IMR-90 (cell line): Measurements from ENCODE around the gene MLIP. TPM values are rescaled to one million over a fixed set of nuclear protein-coding genes. Genes with fewer than 3 reads are reported as not detected.

Source experiments
- ATAC-seq: fragments of 200-7000 bp; cut with Tn5 transposase; 2 replicates; pipeline ENCODE4 v1.9.1; 2020; ENCODE audit warnings: low read depth, mild to moderate bottlenecking, moderate library complexity
- BruUV-seq: library from RNA; stranded (reverse); fragments of 400-500 nt; replicated peaks from 2 replicates; lab custom pipeline; 2021; lab: Mats Ljungman, UMichigan
- CTCF ChIA-PET: fragments of 300-600 bp; formaldehyde crosslinking; extraction: SDS; loops from one replicate; lab custom pipeline; 2021; ENCODE audit warnings: antibody characterized with exemption; lab: Yijun Ruan, JAX
- POLR2A ChIA-PET: fragments of 300-600 bp; sonication (Branson Sonifier 250); formaldehyde crosslinking; loops from one replicate; lab custom pipeline; 2022; ENCODE audit warnings: antibody characterized with exemption; ENCODE audit not compliant: unreplicated experiment; lab: Charles Lee
- DNase-seq: peaks from one replicate; pipeline ENCODE4 v3.0.0; 2013
- H2AFZ ChIP-seq: replicated peaks from 2 replicates; pipeline ENCODE3; 2013; ENCODE audit warnings: low read length, mild to moderate bottlenecking; ENCODE audit not compliant: poor library complexity
- H2AK5ac ChIP-seq: 2 replicates; pipeline ENCODE4 v1.6.1; 2013; ENCODE audit warnings: low read depth, low read length, inconsistent platforms
- H2AK9ac ChIP-seq: replicated peaks from 2 replicates; pipeline ENCODE3; 2013; ENCODE audit warnings: mild to moderate bottlenecking, low read depth, low read length, moderate library complexity; ENCODE audit not compliant: poor library complexity
- H2BK120ac ChIP-seq: 2 replicates; pipeline ENCODE4 v1.6.1; 2013; ENCODE audit warnings: low read depth, low read length, inconsistent platforms
- H2BK15ac ChIP-seq: 3 replicates; pipeline ENCODE4 v1.6.1; 2013; ENCODE audit warnings: low read depth, low read length, inconsistent platforms
- H2BK20ac ChIP-seq: 2 replicates; pipeline ENCODE4 v1.6.1; 2013; ENCODE audit warnings: low read depth, mild to moderate bottlenecking, inconsistent platforms, low read length, moderate library complexity
- H2BK5ac ChIP-seq: 2 replicates; pipeline ENCODE4 v1.6.1; 2013; ENCODE audit warnings: mild to moderate bottlenecking, low read depth, low read length, inconsistent platforms; ENCODE audit not compliant: poor library complexity, severe bottlenecking
- H3K14ac ChIP-seq: replicated peaks from 2 replicates; pipeline ENCODE4 v1.6.1; 2013; ENCODE audit warnings: low read depth, low read length, inconsistent platforms
- H3K18ac ChIP-seq: 2 replicates; pipeline ENCODE4 v1.6.1; 2013; ENCODE audit warnings: low read depth, low read length, control low read depth
- H3K23ac ChIP-seq: 2 replicates; pipeline ENCODE4 v1.6.1; 2013; ENCODE audit warnings: low read depth, low read length, inconsistent platforms
- H3K27ac ChIP-seq: 2 replicates; pipeline ENCODE4 v1.5.1; 2013; ENCODE audit warnings: mild to moderate bottlenecking, control low read depth, low read length; ENCODE audit not compliant: insufficient read depth
- H3K27me3 ChIP-seq: 2 replicates; pipeline ENCODE4 v1.6.1; 2013; ENCODE audit warnings: low read length; ENCODE audit not compliant: control insufficient read depth, insufficient read depth
- H3K36me3 ChIP-seq: 2 replicates; pipeline ENCODE4 v1.6.1; 2013; ENCODE audit warnings: low read length, mixed read lengths; ENCODE audit not compliant: control insufficient read depth, insufficient read depth
- H3K4ac ChIP-seq: 2 replicates; pipeline ENCODE4 v1.6.1; 2013; ENCODE audit warnings: low read depth, low read length, inconsistent platforms
- H3K4me1 ChIP-seq: 2 replicates; pipeline ENCODE4 v1.6.1; 2013; ENCODE audit warnings: low read length, mixed read lengths; ENCODE audit not compliant: control insufficient read depth, insufficient read depth
- H3K4me2 ChIP-seq: 2 replicates; pipeline ENCODE4 v1.6.1; 2013; ENCODE audit warnings: low read depth, mild to moderate bottlenecking, control low read depth, low read length, moderate library complexity
- H3K4me3 ChIP-seq: 2 replicates; pipeline ENCODE4 v1.5.1; 2013; ENCODE audit warnings: low read depth, mild to moderate bottlenecking, control low read depth, low read length, moderate library complexity; ENCODE audit not compliant: insufficient read depth
- H3K56ac ChIP-seq: 2 replicates; pipeline ENCODE4 v1.6.1; 2013; ENCODE audit warnings: low read length, inconsistent platforms; ENCODE audit not compliant: insufficient read depth; ENCODE audit errors: extremely low read depth
- H3K79me1 ChIP-seq, 2 experiments: 2 replicates each; pipeline ENCODE4 v1.6.1; 2013; ENCODE audit warnings: low read length in 2 of 2, inconsistent platforms in 1 of 2, low read depth in 1 of 2
- H3K9ac ChIP-seq: 2 replicates; pipeline ENCODE4 v1.6.1; 2013; ENCODE audit warnings: low read depth, low read length, control low read depth
- H3K9me1 ChIP-seq: 2 replicates; pipeline ENCODE4 v1.6.1; 2013; ENCODE audit warnings: low read length, inconsistent platforms; ENCODE audit not compliant: insufficient read depth
- H3K9me3 ChIP-seq: 2 replicates; pipeline ENCODE4 v1.6.1; 2013; ENCODE audit warnings: low read length; ENCODE audit not compliant: control insufficient read depth, insufficient read depth
- H4K20me1 ChIP-seq: 2 replicates; pipeline ENCODE4 v1.6.1; 2013; ENCODE audit warnings: low read length, inconsistent platforms; ENCODE audit not compliant: insufficient read depth
- H4K5ac ChIP-seq: 2 replicates; pipeline ENCODE4 v1.6.1; 2013; ENCODE audit warnings: mild to moderate bottlenecking, low read depth, low read length, control low read depth
- H4K8ac ChIP-seq, 2 experiments: 2 replicates each; pipeline ENCODE4 v1.6.1; 2013; ENCODE audit warnings: low read depth in 2 of 2, low read length in 2 of 2, control low read depth in 1 of 2, inconsistent platforms in 1 of 2
- H4K91ac ChIP-seq: 2 replicates; pipeline ENCODE4 v1.6.1; 2013; ENCODE audit warnings: low read depth, low read length, inconsistent platforms; ENCODE audit not compliant: insufficient read depth
- BHLHE40 ChIP-seq: fragments of 150-350 bp; IDR thresholded peaks from 2 replicates; pipeline ENCODE4 v1.6.1; 2016; ENCODE audit warnings: mild to moderate bottlenecking, low read depth, low read length
- CEBPB ChIP-seq: IDR thresholded peaks from 2 replicates; pipeline ENCODE4 v1.6.1; 2012; ENCODE audit warnings: low read depth, low read length, improper control_type of control experiment
- CHD1 ChIP-seq: IDR thresholded peaks from 2 replicates; pipeline ENCODE4 v1.6.1; 2012; ENCODE audit warnings: low read depth, low read length, improper control_type of control experiment
- FOS ChIP-seq: fragments of 150-350 bp; IDR thresholded peaks from 2 replicates; pipeline ENCODE4 v1.6.1; 2016; ENCODE audit warnings: low read depth, low read length
- MAFK ChIP-seq: IDR thresholded peaks from 2 replicates; pipeline ENCODE4 v1.6.1; 2012; ENCODE audit warnings: low read depth, low read length, improper control_type of control experiment
- MAZ ChIP-seq: IDR thresholded peaks from 2 replicates; pipeline ENCODE4 v1.6.1; 2012; ENCODE audit warnings: low read depth, mild to moderate bottlenecking, low read length, improper control_type of control experiment, moderate library complexity, borderline replicate concordance
- MXI1 ChIP-seq: IDR thresholded peaks from 2 replicates; pipeline ENCODE4 v1.6.1; 2012; ENCODE audit warnings: low read depth, mild to moderate bottlenecking, low read length, moderate library complexity, borderline replicate concordance
- NFE2L2 ChIP-seq: fragments of 150-350 bp; IDR thresholded peaks from 2 replicates; pipeline ENCODE4 v1.6.1; 2016; ENCODE audit warnings: low read depth, mild to moderate bottlenecking, low read length
- POLR2A ChIP-seq: IDR thresholded peaks from 2 replicates; pipeline ENCODE4 v1.6.1; 2012; ENCODE audit warnings: mild to moderate bottlenecking, low read depth, low read length
- RAD21 ChIP-seq: IDR thresholded peaks from 2 replicates; pipeline ENCODE4 v1.6.1; 2012; ENCODE audit warnings: low read length, improper control_type of control experiment
- RCOR1 ChIP-seq: IDR thresholded peaks from 2 replicates; pipeline ENCODE4 v1.6.1; 2012; ENCODE audit warnings: mild to moderate bottlenecking, low read length, improper control_type of control experiment; ENCODE audit not compliant: insufficient replicate concordance
- RFX5 ChIP-seq: IDR thresholded peaks from 2 replicates; pipeline ENCODE4 v1.8.0; 2012; ENCODE audit warnings: low read depth, mild to moderate bottlenecking, low read length, moderate library complexity
- SMC3 ChIP-seq: fragments of 150-350 bp; IDR thresholded peaks from 2 replicates; pipeline ENCODE4 v1.6.1; 2016; ENCODE audit warnings: low read depth, mild to moderate bottlenecking, antibody characterized with exemption, low read length, moderate library complexity
- WGBS, 2 experiments: methylation state at CpG; one replicate each; pipeline versions ENCODE4 v1.1.5 to v1.1.7; 2013; ENCODE audit warnings: missing lambda C conversion rate in 2 of 2; ENCODE audit not compliant: insufficient read length in 1 of 2; ENCODE audit errors: extremely low coverage in 2 of 2; 5-methylcytosine and 5-hydroxymethylcytosine counted together
- dilution Hi-C: fragments of 300-500 bp; cut with HindIII; formaldehyde crosslinking; loops from one replicate; pipeline ENCODE4 v1.14.3; 2018; ENCODE audit warnings: low sequenced_read_pairs; ENCODE audit not compliant: unreplicated experiment
- in situ Hi-C: fragments of 300-500 bp; cut with MboI; formaldehyde crosslinking; loops from 3 replicates; pipeline ENCODE4 v1.14.3; 2019; ENCODE audit warnings: low sequenced_read_pairs, inconsistent platforms, mixed read lengths
- intact Hi-C: fragments of 100-400 bp; cut with micrococcal nuclease; formaldehyde crosslinking; loops from 2 replicates; pipeline ENCODE4 v1.10.0; 2022
- polyA plus RNA-seq, 3 experiments: library from polyadenylated mRNA; depleted of rRNA; stranded (reverse); fragments of >200 nt; gene quantifications; 2 replicates each; pipeline ENCODE4 v1.2.3, GENCODE V29; 2012; ENCODE audit warnings: low replicate concordance in 1 of 3
- total RNA-seq: library from RNA; depleted of rRNA; stranded (reverse); fragments of >200 nt; gene quantifications from 2 replicates; pipeline ENCODE4 v1.2.3, GENCODE V29; 2012
- TF ChIP-seq, protein P1 (sequence below): fragments of 150-350 bp; IDR thresholded peaks from 2 replicates; pipeline ENCODE4 v1.6.1; 2017; ENCODE audit warnings: mild to moderate bottlenecking, antibody characterized with exemption, low read length, low read depth
- TF ChIP-seq, protein P2 (sequence below): conservative IDR thresholded peaks from 2 replicates; pipeline ENCODE4 v1.5.1; 2012; ENCODE audit warnings: mild to moderate bottlenecking, low read depth, low read length, improper control_type of control experiment
- TF ChIP-seq, protein P3 (sequence below): fragments of 150-350 bp; IDR thresholded peaks from 2 replicates; pipeline ENCODE4 v1.6.1; 2016; ENCODE audit warnings: low read depth, mild to moderate bottlenecking, low read length, moderate library complexity, borderline replicate concordance

MLIP gene
- total and polyA plus RNA-seq, 2 of the 4 experiments (the other 2 are of a cell fraction): not detected

DNA sequence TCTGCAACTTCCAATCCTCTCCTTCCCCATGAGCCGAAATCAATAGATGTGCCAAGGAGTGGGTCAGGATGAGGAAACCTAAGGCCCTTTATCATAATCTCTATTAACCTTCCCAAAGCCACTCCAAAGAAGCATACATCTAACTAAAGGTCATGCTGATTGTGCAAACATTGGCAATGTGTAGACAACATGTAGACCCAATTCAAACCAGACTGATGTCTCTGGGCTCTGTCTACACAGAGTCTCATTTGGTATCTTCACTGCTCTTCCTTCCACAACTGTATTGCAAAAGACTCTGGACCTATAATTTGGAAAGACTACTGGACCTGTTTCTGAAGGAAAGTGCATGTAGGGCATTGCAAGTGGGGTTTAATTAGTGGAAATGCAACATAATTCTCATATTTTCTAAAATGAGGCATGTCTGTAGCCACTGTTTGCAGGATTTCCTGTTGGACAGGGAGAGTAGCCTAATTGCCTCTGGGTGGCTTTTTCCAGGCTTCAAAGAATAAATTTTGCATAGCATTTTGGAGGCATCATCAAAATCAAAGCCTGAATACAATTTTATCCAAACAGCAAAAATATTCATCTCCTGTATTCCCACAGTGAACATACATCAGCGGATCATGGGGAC is 35.0 kb upstream of the MLIP start:
- TF ChIP-seq, protein P1, sequence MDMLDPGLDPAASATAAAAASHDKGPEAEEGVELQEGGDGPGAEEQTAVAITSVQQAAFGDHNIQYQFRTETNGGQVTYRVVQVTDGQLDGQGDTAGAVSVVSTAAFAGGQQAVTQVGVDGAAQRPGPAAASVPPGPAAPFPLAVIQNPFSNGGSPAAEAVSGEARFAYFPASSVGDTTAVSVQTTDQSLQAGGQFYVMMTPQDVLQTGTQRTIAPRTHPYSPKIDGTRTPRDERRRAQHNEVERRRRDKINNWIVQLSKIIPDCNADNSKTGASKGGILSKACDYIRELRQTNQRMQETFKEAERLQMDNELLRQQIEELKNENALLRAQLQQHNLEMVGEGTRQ: no peak
- TF ChIP-seq, protein P2, sequence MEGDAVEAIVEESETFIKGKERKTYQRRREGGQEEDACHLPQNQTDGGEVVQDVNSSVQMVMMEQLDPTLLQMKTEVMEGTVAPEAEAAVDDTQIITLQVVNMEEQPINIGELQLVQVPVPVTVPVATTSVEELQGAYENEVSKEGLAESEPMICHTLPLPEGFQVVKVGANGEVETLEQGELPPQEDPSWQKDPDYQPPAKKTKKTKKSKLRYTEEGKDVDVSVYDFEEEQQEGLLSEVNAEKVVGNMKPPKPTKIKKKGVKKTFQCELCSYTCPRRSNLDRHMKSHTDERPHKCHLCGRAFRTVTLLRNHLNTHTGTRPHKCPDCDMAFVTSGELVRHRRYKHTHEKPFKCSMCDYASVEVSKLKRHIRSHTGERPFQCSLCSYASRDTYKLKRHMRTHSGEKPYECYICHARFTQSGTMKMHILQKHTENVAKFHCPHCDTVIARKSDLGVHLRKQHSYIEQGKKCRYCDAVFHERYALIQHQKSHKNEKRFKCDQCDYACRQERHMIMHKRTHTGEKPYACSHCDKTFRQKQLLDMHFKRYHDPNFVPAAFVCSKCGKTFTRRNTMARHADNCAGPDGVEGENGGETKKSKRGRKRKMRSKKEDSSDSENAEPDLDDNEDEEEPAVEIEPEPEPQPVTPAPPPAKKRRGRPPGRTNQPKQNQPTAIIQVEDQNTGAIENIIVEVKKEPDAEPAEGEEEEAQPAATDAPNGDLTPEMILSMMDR: no peak
- TF ChIP-seq RCOR1 (no peak), BHLHE40 (no peak), POLR2A (no peak), FOS (no peak), RFX5 (no peak), RAD21 (no peak), SMC3 (no peak), CEBPB (no peak), NFE2L2 (no peak), CHD1 (no peak), MXI1 (no peak), MAFK (no peak), MAZ (no peak)
- TF ChIP-seq, protein P3, sequence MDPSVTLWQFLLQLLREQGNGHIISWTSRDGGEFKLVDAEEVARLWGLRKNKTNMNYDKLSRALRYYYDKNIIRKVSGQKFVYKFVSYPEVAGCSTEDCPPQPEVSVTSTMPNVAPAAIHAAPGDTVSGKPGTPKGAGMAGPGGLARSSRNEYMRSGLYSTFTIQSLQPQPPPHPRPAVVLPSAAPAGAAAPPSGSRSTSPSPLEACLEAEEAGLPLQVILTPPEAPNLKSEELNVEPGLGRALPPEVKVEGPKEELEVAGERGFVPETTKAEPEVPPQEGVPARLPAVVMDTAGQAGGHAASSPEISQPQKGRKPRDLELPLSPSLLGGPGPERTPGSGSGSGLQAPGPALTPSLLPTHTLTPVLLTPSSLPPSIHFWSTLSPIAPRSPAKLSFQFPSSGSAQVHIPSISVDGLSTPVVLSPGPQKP: no peak
- no peaks in the 10 kb centered on the region for H3K9me3 ChIP-seq
- H2AFZ ChIP-seq: no peak overlapping the region
- no peaks in the 10 kb centered on the region for H4K20me1 ChIP-seq
- no peak overlapping the region for H2BK120ac ChIP-seq
- ATAC-seq (no peak), DNase-seq (no peak)
- H3K36me3 ChIP-seq: no peaks in the 10 kb centered on the region
- no CpG with 5 or more reads among the region's 2 CpGs for WGBS, 2 experiments
- no peak overlapping the region for H3K18ac ChIP-seq
- no peak overlapping the region for H3K4ac ChIP-seq
- H3K27me3 ChIP-seq: no peaks in the 10 kb centered on the region
- no peak overlapping the region for H4K8ac ChIP-seq
- H3K23ac ChIP-seq: no peak overlapping the region
- in situ Hi-C loops: no loop called here
- dilution Hi-C loops: no loop called here
- no peak overlapping the region for H2AK9ac ChIP-seq
- intact Hi-C loops: no loop called here
- H3K56ac ChIP-seq: no peak overlapping the region
- no peak overlapping the region for H2BK20ac ChIP-seq
- POLR2A ChIA-PET: no interaction called here
- no peak overlapping the region for H3K14ac ChIP-seq
- H3K4me3 ChIP-seq: no peak overlapping the region
- H4K5ac ChIP-seq: no peak overlapping the region
- CTCF ChIA-PET: interaction anchor here (0.6 kb wide), 1 partner anchor 14 kb away, joined by 4 read pairs; no protein-coding TSS in a partner anchor
- peaks cover 5% of the 10 kb centered on the region; the same call in 1 of the 2 replicates for H3K4me1 ChIP-seq
- no peaks in the 10 kb centered on the region for H3K79me1 ChIP-seq
- H4K91ac ChIP-seq: no peak overlapping the region
- no peak overlapping the region for H3K9ac ChIP-seq
- no peak overlapping the region for H2BK15ac ChIP-seq
- H2AK5ac ChIP-seq: no peak overlapping the region
- no peak overlapping the region for H3K27ac ChIP-seq
- BruUV-seq: no TSS peak
- no peak overlapping the region for H3K4me2 ChIP-seq
- no peaks in the 10 kb centered on the region for H3K9me1 ChIP-seq
- no peak overlapping the region for H2BK5ac ChIP-seq
